WERI-Rb-1 (cell line): ENCODE measurements around the gene FIBCD1.

Experiments
- DNase-seq: peaks from one replicate; pipeline ENCODE4 v3.0.0-alpha.2; 2020
- H3K27ac ChIP-seq: fragments of 250-450 bp; sonication (Bioruptor Pico); 2 replicates; pipeline ENCODE4 v1.5.1; 2020; ENCODE audit warnings: mild to moderate bottlenecking, moderate library complexity
- H3K27me3 ChIP-seq: fragments of 250-450 bp; sonication (Bioruptor Pico); 2 replicates; pipeline ENCODE4 v1.5.1; 2021; ENCODE audit warnings: mild to moderate bottlenecking, low read depth, moderate library complexity; ENCODE audit not compliant: insufficient read depth, severe bottlenecking
- H3K36me3 ChIP-seq: fragments of 250-450 bp; sonication (Bioruptor Pico); 2 replicates; pipeline ENCODE4 v1.5.1; 2020; ENCODE audit warnings: mild to moderate bottlenecking, moderate library complexity
- H3K4me3 ChIP-seq: 2 replicates; pipeline ENCODE4 v1.5.1; 2011; ENCODE audit warnings: low read depth, mild to moderate bottlenecking, control low read depth, low read length
- H3K9me3 ChIP-seq: fragments of 250-450 bp; sonication (Bioruptor Pico); 2 replicates; pipeline ENCODE4 v1.5.1; 2021; ENCODE audit warnings: mild to moderate bottlenecking, moderate library complexity; ENCODE audit not compliant: severe bottlenecking
- TF ChIP-seq, protein P1 (sequence below): IDR thresholded peaks from 2 replicates; pipeline ENCODE4 v1.5.1; 2011; ENCODE audit warnings: low read depth, mild to moderate bottlenecking, control low read depth, inconsistent platforms, low read length

The FIBCD1 gene

GRCh38 chr9:130919559-130920145, 19.4 kb downstream of the FIBCD1 start:
- Histone ChIP-seq H3K36me3 (no peaks in the 10 kb centered on the region), H3K4me3 (no peak overlapping the region), H3K9me3 (no peaks in the 10 kb centered on the region), H3K27me3 (peaks cover 2% of the 10 kb centered on the region), H3K27ac (no peak overlapping the region)
- no peak for DNase-seq
- TF ChIP-seq, protein P1, sequence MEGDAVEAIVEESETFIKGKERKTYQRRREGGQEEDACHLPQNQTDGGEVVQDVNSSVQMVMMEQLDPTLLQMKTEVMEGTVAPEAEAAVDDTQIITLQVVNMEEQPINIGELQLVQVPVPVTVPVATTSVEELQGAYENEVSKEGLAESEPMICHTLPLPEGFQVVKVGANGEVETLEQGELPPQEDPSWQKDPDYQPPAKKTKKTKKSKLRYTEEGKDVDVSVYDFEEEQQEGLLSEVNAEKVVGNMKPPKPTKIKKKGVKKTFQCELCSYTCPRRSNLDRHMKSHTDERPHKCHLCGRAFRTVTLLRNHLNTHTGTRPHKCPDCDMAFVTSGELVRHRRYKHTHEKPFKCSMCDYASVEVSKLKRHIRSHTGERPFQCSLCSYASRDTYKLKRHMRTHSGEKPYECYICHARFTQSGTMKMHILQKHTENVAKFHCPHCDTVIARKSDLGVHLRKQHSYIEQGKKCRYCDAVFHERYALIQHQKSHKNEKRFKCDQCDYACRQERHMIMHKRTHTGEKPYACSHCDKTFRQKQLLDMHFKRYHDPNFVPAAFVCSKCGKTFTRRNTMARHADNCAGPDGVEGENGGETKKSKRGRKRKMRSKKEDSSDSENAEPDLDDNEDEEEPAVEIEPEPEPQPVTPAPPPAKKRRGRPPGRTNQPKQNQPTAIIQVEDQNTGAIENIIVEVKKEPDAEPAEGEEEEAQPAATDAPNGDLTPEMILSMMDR: no peak

- no peak overlapping the region for H3K27ac ChIP-seq
- H3K9me3 ChIP-seq: no peaks in the 10 kb centered on the region
- H3K4me3 ChIP-seq: no peak overlapping the region
- H3K36me3 ChIP-seq: no peaks in the 10 kb centered on the region
- TF ChIP-seq, protein P1: no peak
- no peak for DNase-seq
- peaks cover 2% of the 10 kb centered on the region for H3K27me3 ChIP-seq
Observed at GRCh38 chr9:130918826-130919558, 20.1 kb downstream of the FIBCD1 start.

GRCh38 chr9:130918101-130918825, 20.8 kb downstream of the FIBCD1 start:
- Histone ChIP-seq H3K9me3 (no peaks in the 10 kb centered on the region), H3K27me3 (peaks cover 2% of the 10 kb centered on the region), H3K36me3 (no peaks in the 10 kb centered on the region), H3K27ac (no peak overlapping the region), H3K4me3 (no peak overlapping the region)
- no peak for DNase-seq
- TF ChIP-seq, protein P1: no peak

GRCh38 chr9:130917168-130917960, 21.7 kb downstream of the FIBCD1 start:
- Histone ChIP-seq H3K27ac (no peak overlapping the region), H3K36me3 (no peaks in the 10 kb centered on the region), H3K4me3 (no peak overlapping the region), H3K27me3 (no peaks in the 10 kb centered on the region), H3K9me3 (no peaks in the 10 kb centered on the region)
- TF ChIP-seq, protein P1: no peak
- no peak for DNase-seq

- DNase-seq: no peak
- TF ChIP-seq, protein P1: no peak
- Histone ChIP-seq H3K27me3 (no peaks in the 10 kb centered on the region), H3K36me3 (no peaks in the 10 kb centered on the region), H3K9me3 (no peaks in the 10 kb centered on the region), H3K27ac (no peak overlapping the region), H3K4me3 (no peak overlapping the region)
Observed at GRCh38 chr9:130915096-130915447, 24.0 kb downstream of the FIBCD1 start.
